Ammon's horn (tissue), 1 donor: Measurements from ENCODE around the gene CXCR2.
"Not testable (repeated sequence)": the region's sequence is repeated elsewhere in the genome, so short reads cannot be mapped to it uniquely, and the experiment has no call there.

Source experiments
- DNase-seq: peaks from one replicate; pipeline ENCODE4 v3.0.0-alpha.2; 2016; ENCODE audit warnings: low spot score

The CXCR2 gene

GRCh38 chr2:218130377-218130776 lies 4.5 kb downstream of the CXCR2 start:
- DNase-seq: no peak

GRCh38 chr2:218130822-218131221 lies 5.0 kb downstream of the CXCR2 start:
- no peak for DNase-seq

- DNase-seq: no peak
Observed at GRCh38 chr2:218137514-218137913, 11.7 kb downstream of the CXCR2 start.

GRCh38 chr2:218138047-218138446 lies 12.2 kb downstream of the CXCR2 start:
- DNase-seq: no peak

GRCh38 chr2:218145124-218145523 lies 19.3 kb downstream of the CXCR2 start:
- DNase-seq: no peak

GRCh38 chr2:218146056-218146455 lies 20.2 kb downstream of the CXCR2 start:
- DNase-seq: no peak

- no peak for DNase-seq
Observed at GRCh38 chr2:218149098-218149497, 23.3 kb downstream of the CXCR2 start.

- DNase-seq: no peak
Observed at GRCh38 chr2:218149848-218150440, 24.1 kb downstream of the CXCR2 start.

GRCh38 chr2:218152172-218152571 lies 26.3 kb downstream of the CXCR2 start:
- DNase-seq: no peak

- no peak for DNase-seq
Observed at GRCh38 chr2:218152777-218153176, 26.9 kb downstream of the CXCR2 start.

- no peak for DNase-seq
Observed at GRCh38 chr2:218155953-218156479, 30.2 kb downstream of the CXCR2 start.

- DNase-seq: no peak
Observed at GRCh38 chr2:218161644-218162043, 35.8 kb downstream of the CXCR2 start.

GRCh38 chr2:218162814-218163213 lies 37.0 kb downstream of the CXCR2 start:
- DNase-seq: no peak

- DNase-seq: no peak
Observed at GRCh38 chr2:218166791-218167190, 41.0 kb downstream of the CXCR2 start, which contains the start of gene CXCR1. CXCR1 (minus strand) TSS chr2:218166962; CDS start chr2:218165211, 1,751 bp downstream.

- DNase-seq: no peak
Observed at GRCh38 chr2:218168016-218168415, 42.2 kb downstream of the CXCR2 start.

- DNase-seq: peak; percentile 20
Observed at GRCh38 chr2:218168635-218169462, 43.0 kb downstream of the CXCR2 start.

- no peak for DNase-seq
Observed at GRCh38 chr2:218169757-218170546, 44.1 kb downstream of the CXCR2 start.

- DNase-seq: not testable (repeated sequence)
Observed at GRCh38 chr2:218171744-218172143, 45.9 kb downstream of the CXCR2 start.

GRCh38 chr2:218172845-218173244 lies 47.0 kb downstream of the CXCR2 start:
- DNase-seq: no peak

GRCh38 chr2:218179782-218180181 lies 54.0 kb downstream of the CXCR2 start:
- no peak for DNase-seq

- DNase-seq: no peak
Observed at GRCh38 chr2:218180467-218181114, 54.8 kb downstream of the CXCR2 start.

GRCh38 chr2:218184331-218184730 lies 58.5 kb downstream of the CXCR2 start:
- no peak for DNase-seq
